Activated CD8-positive, alpha-beta memory T cell treated with anti-CD3 and anti-CD28 coated beads, Interleukin-2, amount 50 U/mL, for 1 hour (primary cell): ENCODE measurements around the gene PDE4B.

Experiments used
- DNase-seq: peaks from one replicate; pipeline ENCODE4 v3.0.0-alpha.2; 2020; ENCODE audit errors: extremely low read depth

The PDE4B gene

DNA sequence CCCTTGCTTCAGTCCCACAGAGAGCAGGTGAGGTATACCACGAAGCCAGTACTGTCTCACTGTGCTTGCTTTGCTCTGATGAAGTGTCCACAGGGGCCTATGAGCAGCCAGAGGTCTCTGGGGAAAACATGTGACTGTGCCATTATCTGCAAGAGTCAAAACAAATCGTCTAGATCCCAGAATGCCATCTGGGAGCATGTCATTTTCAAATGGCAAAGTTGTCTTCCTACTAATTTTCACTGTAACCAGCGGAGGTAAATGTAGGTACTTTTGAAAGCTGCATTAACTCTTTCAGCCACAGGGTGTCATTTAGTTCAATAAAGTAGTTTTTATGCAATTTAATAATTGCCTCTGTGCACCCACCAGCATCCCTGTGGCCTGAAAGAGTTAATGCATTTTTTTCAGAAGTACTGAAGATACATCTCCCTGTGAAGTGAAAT lies 567.6 kb downstream of the PDE4B start:
- DNase-seq, result no peak

DNA sequence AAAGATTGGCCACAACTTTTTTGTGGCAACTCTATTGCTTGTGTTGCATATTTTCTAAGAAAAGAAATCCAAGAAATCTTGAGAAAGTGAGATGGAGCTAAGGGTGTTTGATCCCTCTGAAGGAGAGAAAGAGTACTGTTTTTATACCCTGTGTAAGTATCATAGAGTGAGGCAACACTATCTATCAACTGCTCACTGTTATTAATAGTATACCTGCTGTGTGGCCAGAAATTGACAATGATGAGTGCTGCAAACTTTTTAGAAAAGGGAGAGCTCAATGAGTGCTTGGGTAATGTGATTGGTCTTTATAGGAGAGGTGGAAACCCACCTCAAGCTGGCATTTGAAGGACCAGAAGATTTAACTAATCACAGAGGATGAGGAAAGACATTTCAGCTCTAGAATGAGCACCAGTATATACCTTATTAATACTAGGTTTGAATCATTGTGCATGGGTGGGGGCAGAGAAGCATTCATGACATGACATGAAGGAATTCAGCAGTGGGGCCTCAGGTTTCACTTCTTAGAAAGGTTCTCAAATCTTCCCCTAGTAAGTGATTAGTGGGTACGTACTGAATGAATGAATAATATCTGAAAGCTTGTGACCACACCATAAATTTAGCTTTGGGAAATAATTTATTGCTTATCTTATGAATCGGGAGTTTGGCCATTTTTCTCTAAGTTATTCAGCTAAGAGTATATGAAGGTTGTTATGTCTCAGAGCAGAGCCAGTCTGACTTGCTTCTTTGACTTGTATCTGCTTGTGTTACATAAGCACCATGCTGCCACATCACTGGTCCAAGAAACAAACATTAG lies 572.1 kb downstream of the PDE4B start:
- DNase-seq, result no peak

DNA sequence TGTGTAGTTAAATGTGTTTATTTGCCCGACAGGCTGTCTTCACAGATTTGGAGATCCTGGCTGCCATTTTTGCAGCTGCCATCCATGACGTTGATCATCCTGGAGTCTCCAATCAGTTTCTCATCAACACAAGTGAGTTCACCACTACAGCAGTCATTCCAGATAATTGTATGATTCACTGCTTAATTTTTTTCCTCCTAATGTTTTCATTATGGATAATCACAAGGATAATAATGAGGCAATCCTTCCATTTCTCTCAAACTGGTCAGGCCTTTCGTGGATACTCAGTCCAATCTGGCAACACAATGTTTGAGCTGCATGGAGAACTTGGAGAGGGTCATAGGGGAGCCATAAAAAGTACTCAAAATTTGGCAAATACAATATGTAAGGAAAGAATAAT lies 572.9 kb downstream of the PDE4B start:
- DNase-seq, result no peak

DNA sequence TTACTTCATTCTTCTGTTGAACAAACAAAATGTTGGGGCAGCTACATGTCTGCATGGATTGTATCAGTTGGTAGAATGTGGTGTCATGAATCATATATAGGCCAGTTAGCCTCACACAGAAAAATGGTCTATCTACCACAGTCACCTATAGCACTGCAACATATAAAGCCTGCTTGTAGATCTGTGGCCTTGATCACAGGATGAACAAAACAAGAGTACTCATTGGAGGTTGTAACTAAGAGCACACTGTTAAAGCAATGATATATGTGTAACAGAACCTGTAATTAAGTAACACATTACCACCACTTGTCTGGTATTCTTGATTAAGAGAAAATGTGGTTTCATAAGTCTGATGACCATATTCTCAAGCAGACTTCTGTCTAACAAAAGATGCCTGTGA lies 573.9 kb downstream of the PDE4B start:
- DNase-seq, result no peak

DNA sequence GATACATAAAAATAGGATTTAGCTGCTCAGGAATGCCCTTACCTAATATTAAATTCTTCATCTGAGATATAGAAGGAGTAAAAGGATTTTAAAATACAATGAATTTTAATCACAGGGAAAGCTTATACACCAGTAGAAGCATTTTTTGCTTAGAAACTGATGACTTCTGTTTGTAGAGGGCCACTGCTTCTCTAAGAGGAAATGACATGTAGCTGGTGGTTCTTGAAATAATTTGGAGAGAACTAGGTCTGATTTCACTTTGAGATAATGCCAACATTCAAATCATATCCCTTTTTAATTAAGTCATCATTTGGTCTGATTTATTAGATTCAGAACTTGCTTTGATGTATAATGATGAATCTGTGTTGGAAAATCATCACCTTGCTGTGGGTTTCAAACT lies 574.7 kb downstream of the PDE4B start:
- no peak for DNase-seq

DNA sequence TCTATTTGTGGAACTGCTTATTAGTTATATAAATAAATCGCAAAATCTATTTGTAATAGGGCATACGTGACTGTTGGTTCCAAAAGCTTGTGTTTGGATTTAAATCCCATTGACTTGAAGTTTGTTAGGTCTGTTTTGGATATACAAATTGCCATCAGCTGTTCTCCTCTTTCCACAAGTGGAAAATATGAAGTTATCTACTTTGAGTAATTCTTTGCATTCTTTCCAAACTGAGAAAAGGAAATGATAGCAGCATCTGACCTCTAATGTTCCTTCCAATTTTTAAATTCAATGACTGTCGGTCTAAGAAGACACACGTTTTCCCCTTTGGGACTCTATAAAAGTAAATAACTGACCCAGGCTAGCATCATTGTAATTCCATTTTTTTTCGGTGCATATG lies 575.6 kb downstream of the PDE4B start:
- DNase-seq, result no peak

DNA sequence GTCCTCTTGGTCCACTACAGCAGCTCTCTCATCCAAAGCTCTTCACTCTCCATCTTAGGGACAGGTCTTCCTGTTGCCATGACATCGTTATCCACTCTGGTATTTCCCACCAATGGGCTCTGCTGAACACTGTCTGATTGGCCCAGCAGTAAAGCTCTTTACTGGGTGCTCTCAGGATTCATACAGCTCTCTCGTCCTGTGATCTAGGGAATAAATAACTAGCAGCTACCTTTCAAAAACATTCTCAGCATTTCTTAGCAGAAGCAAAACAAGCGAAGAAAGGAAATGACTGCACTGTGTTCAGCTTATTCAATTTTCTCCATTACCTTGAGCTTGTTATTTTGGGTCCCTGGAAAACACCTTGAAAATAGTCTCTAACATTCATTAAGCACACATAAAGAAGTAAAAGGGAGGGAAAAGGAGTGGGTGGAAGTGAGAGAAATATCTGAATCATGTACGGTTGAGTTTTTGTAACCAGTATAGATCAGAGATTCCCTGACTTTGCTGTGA lies 577.8 kb downstream of the PDE4B start:
- no peak for DNase-seq

DNA sequence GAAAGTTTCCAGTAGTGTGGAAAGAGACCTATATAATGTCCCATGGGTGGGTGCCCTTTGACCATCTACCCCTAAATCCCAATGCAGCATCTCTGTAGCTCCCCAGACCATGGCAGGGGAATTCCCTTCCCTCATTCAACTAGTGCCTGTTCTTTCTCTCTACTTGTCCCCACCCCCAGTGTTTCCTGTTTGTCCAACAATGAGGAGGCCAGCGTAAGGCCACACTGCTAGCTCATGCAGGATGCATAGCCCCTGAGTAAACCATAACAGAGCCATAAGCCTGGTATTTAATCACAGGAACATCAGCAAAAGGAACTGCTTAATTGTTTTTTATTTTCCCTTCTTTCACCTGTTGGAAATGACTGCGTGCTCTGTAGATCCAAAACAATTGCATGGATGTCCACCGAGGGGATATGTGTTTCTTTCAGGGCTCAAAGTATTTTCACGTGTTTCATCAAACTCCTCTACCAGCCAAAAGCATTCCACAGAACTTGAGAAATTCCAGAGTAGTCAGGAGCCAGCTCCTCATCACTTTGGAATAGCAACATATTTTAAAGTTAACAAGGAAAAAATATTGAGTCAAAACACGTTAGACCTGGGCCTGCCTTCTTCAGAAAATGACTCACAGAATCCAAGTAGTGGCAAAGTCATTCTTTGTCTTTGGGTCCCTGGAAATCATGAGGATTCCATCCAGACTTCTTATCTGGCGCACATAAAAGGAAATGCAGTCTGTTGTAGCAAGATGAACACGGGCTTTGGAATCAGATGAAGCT lies 578.7 kb downstream of the PDE4B start:
- no peak for DNase-seq

DNA sequence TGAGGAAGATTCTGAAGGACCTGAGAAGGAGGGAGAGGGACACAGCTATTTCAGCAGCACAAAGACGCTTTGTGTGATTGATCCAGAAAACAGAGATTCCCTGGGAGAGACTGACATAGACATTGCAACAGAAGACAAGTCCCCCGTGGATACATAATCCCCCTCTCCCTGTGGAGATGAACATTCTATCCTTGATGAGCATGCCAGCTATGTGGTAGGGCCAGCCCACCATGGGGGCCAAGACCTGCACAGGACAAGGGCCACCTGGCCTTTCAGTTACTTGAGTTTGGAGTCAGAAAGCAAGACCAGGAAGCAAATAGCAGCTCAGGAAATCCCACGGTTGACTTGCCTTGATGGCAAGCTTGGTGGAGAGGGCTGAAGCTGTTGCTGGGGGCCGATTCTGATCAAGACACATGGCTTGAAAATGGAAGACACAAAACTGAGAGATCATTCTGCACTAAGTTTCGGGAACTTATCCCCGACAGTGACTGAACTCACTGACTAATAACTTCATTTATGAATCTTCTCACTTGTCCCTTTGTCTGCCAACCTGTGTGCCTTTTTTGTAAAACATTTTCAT lies 579.9 kb downstream of the PDE4B start:
- DNase-seq, result no peak

DNA sequence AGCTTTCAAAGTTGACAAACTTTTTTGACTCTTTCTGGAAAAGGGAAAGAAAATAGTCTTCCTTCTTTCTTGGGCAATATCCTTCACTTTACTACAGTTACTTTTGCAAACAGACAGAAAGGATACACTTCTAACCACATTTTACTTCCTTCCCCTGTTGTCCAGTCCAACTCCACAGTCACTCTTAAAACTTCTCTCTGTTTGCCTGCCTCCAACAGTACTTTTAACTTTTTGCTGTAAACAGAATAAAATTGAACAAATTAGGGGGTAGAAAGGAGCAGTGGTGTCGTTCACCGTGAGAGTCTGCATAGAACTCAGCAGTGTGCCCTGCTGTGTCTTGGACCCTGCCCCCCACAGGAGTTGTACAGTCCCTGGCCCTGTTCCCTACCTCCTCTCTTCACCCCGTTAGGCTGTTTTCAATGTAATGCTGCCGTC lies 580.5 kb downstream of the PDE4B start:
- no peak for DNase-seq

DNA sequence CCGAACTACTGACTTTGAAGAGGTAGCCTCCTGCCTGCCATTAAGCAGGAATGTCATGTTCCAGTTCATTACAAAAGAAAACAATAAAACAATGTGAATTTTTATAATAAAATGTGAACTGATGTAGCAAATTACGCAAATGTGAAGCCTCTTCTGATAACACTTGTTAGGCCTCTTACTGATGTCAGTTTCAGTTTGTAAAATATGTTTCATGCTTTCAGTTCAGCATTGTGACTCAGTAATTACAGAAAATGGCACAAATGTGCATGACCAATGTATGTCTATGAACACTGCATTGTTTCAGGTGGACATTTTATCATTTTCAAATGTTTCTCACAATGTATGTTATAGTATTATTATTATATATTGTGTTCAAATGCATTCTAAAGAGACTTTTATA lies 581.5 kb downstream of the PDE4B start:
- DNase-seq, result no peak

DNA sequence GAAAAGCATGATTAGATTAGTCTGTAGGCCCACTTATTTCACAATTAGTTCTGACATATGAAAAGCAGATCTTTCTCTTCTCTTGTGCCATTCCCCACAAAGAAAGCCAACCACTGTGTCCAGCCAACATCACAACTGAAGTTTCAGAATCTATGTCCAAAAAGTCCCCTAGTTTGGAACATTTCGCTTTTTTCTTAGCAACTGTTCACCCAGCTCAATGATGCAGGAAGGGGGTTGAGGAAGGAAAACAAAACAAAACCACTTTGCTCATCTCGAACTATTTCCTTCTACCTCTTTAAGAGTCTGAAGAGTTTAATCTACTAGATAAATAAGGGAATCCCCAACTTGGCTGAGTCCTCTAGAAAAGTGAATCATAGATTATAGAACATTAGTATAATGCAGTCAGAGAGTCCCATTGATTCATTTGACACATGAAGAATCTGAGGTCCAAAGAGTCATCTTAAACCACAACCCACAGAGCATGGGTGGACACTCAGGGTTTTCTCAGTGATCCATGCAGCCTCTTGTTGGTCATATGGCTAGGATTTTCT lies 581.9 kb downstream of the PDE4B start:
- DNase-seq, result no peak

DNA sequence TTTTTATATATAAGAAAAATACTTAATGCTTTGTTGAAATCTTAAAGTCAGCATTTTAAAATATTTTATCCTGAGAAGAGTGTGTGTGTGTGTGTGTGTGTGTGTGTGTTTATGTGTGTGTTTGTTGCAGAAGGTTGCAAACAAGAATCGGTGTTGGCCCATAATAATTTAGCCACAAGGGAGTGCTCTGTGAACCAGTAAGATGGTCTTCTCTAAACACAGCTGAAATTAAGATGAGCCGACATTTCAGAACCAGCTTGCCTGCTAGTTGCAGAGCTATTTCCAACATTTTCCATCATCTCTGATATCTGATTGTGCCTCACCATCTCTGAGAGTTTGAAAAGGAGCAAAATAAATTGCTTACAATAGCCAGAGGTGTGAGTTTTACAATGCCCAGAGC lies 582.4 kb downstream of the PDE4B start:
- DNase-seq, result no peak

DNA sequence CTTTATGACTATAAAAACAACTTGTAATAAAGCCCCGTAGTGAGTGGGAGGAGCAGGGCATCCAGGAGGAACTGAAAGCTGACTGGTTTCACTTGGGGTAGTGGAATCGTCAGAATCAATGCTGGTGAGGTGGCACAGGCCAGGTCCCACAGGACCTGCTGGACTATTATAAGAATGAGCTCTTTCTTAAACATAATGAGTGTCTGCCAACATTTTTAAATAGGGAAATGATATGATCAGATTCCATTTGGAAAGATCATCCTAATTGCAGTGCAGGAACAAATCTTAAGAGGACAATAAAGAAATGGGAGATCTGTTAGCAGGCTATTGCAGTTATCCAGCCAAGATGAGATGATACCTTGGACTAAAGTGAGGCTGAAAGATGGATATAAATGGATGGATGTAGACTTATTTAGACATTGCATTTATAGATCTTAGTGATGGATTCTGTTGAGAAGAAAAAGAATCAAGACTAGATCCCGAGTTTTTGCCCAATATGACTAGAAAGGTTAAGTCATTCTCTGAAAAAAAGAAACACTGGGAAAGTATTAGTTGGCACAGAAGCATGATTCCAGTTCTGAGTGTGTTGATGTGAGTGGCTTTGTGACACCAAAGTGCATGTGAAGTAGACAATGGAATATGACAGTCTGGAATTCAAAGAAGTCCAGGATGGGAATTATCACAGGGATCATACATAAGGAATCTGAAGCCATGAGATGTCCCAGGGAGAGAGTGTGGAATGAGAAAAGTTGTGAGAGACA lies 587.9 kb downstream of the PDE4B start:
- no peak for DNase-seq

DNA sequence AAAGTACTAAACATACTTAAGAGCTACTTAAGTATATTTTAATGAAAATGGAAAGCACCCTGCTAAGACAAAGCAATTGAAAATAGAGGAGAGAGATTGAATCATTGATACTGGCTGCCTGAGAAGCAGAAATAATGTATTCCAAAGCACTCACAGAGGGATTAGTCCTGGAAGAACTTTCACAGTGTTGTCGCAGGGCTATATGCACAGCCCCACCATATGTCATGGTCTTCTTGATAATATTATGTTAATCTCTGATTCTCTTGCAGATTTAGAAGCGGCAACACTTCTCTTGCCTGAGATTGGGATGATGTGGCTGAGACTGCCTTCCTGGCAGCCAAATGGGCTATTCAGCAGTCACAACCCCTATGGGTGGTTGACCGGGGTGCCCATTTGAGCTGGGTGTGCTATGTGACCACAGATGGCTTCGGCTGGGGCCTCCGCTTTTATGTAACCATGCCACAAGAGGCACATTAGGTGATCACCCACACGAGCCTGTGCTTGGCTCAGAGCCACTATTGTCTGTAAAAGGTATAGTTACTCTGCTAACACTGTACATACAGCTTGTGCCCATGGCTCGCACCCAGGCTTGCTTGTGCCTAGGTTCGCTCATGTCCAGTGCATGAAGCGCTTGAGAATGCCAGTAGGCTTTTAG lies 589.1 kb downstream of the PDE4B start:
- no peak for DNase-seq

DNA sequence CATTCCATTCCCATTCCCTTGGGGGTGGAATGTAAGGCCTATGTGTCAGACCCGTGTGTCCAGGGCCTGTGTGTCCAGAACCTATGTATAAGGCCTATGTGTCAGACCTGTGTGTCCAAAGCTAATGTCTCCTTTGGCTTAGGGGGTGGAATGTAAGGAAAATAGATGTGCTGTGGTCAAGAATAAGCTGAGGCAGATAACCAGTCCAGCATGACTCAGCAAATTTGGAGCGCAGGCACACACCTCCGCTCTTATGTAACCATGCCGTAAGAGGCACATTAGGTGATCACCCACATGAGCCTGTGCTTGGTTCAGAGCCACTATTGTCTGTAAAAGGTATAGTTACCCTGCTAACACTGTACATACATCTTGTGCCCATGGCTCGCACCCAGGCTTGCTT lies 590.5 kb downstream of the PDE4B start:
- no peak for DNase-seq

DNA sequence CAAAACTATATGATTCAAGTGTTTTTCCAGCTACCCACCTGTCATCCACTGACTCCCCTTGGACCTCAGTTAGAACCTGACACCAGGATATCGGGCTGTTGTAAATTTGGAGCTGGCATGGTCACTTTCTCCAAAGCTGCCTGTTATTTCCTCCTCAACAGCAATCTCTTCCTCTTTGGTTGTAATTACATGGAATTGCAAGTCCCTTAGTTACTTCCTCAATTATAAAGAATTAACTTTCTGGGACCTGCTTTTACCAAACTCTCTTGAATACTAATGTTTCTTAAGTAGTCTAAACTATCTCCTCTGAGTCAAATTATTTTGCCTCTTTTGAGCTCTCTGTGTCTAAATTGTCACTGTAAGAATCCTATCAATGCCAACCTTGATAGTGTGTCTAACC lies 590.9 kb downstream of the PDE4B start:
- DNase-seq, result no peak

DNA sequence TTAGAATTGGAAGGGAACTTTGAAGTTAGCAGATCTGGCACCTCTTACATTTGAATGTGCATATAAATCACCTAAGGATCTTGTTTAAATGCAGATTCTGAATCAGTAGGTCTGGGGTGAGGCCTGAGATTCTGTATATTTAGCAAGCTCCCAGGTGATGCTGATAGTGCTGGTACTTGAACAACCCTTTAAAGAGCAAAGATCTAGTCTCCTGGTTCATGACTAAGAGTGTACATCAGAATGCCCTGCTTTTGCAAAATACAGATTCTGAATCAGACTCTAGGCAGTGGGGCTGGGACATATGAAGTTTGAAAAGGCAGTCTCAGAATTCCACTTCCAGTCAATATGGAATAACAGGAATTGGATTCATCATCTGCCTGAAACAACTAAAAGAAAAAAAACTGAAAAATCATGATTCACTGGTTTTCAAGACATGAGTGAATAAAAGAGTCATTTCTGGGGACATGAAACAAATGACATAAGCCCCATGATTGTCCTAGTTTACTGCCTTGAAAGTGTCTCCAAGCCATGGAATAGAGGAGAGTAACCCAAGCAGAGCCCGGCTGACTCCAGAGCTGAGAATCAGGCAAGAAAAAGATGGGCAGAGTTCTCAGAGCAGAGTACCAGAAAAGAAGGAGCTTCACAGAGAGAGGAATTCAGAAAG lies 591.7 kb downstream of the PDE4B start:
- DNase-seq, result no peak

DNA sequence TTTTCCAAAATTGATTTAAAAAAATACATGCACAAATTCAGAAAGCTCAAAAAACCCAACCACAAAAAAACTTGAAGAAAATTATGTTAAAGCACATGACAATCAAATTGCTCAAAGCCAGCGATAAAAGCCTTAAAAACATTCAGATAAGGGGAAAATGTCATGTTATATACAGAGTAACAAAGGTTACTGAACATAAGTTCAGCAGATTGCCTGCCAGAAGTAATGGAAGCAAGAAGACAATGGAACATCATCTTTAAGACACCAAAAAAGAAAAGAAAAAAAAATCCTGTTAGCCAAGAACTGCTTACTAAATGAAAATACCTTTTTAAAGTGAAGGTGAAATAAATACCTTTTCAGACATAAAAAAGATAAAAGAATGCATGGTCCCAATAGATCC lies 594.0 kb downstream of the PDE4B start:
- DNase-seq, result no peak

DNA sequence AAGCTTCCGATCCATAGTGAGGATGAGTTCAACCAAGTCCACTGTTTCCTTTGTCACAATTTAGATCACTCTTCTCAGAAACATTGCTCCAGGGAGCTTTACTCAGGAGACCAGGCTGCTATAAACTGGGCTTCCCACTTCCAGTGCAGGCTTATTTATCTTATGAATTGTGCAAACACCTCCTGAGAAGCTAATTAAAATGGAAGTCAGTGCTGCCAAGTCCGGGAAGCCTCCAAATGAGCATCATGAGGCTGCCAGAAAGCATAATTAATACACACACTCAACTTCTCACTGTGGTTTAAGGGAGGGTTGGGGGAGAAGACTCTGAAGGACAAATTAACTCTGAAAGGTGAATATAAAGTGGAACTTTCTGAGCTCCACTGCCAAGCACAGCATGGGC lies 596.2 kb downstream of the PDE4B start:
- DNase-seq, result no peak
